Activated CD4-positive, alpha-beta memory T cell treated with anti-CD3 and anti-CD28 coated beads for 36 hours (primary cell): ENCODE measurements around the gene HPCAL1. TPM values are rescaled to one million over a fixed set of nuclear protein-coding genes. Genes with fewer than 3 reads are reported as not detected.

Experiments
- CTCF ChIA-PET: fragments of 350-600 bp; sonication (Branson Sonifier 250); formaldehyde crosslinking; loops from one replicate; lab custom pipeline; 2021; ENCODE audit warnings: antibody characterized with exemption, inconsistent platforms; lab: Charles Lee
- POLR2A ChIA-PET: fragments of 350-600 bp; sonication (Branson Sonifier 250); formaldehyde crosslinking; loops from one replicate; lab custom pipeline; 2021; ENCODE audit warnings: antibody characterized with exemption; lab: Charles Lee
- DNase-seq: peaks from one replicate; pipeline ENCODE4 v3.0.0-alpha.2; 2020
- H3K27ac Mint-ChIP-seq: one replicate; pipeline ENCODE4 v1.8.0; 2021; ENCODE audit warnings: mixed read lengths
- H3K27me3 Mint-ChIP-seq: one replicate; pipeline ENCODE4 v1.8.0; 2021; ENCODE audit warnings: mixed read lengths
- H3K36me3 Mint-ChIP-seq: one replicate; pipeline ENCODE4 v1.8.0; 2021; ENCODE audit warnings: mixed read lengths
- H3K4me1 Mint-ChIP-seq: one replicate; pipeline ENCODE4 v1.8.0; 2021; ENCODE audit warnings: low read depth, mixed read lengths
- H3K4me3 Mint-ChIP-seq: one replicate; pipeline ENCODE4 v1.8.0; 2021; ENCODE audit warnings: mild to moderate bottlenecking, mixed read lengths
- H3K9me3 Mint-ChIP-seq: one replicate; pipeline ENCODE4 v1.8.0; 2021; ENCODE audit warnings: mixed read lengths
- intact Hi-C: fragments of 100-400 bp; cut with micrococcal nuclease; formaldehyde crosslinking; loops from one replicate; pipeline ENCODE4 v1.15.1; 2023
- total RNA-seq, 2 experiments: library from RNA; stranded (reverse); gene quantifications; one replicate each; pipeline ENCODE4 v1.2.3, GENCODE V29; 2021

The HPCAL1 gene
- total RNA-seq, 2 experiments from 2014 or later = 82.2 to 82.6 TPM

GRCh38 chr2:10281891-10282290, 20.8 kb upstream of the HPCAL1 start:
- no peaks in the 10 kb centered on the region for H3K36me3 Mint-ChIP-seq
- ChIA-PET CTCF (no interaction called here), POLR2A (no interaction called here)
- H3K4me1 Mint-ChIP-seq = peaks cover 22% of the 10 kb centered on the region
- H3K27me3 Mint-ChIP-seq = no peaks in the 10 kb centered on the region
- intact Hi-C loops = no loop called here
- no peak for DNase-seq
- H3K9me3 Mint-ChIP-seq = no peaks in the 10 kb centered on the region
- H3K4me3 Mint-ChIP-seq = no peak overlapping the region
- no peak overlapping the region for H3K27ac Mint-ChIP-seq

GRCh38 chr2:10282611-10283105, 20.0 kb upstream of the HPCAL1 start:
- H3K4me3 Mint-ChIP-seq = no peak overlapping the region
- no peak overlapping the region for H3K27ac Mint-ChIP-seq
- H3K4me1 Mint-ChIP-seq = peaks cover 17% of the 10 kb centered on the region
- CTCF ChIA-PET = no interaction called here
- H3K9me3 Mint-ChIP-seq = no peaks in the 10 kb centered on the region
- H3K36me3 Mint-ChIP-seq = no peaks in the 10 kb centered on the region
- intact Hi-C loops = no loop called here
- no peak for DNase-seq
- no peaks in the 10 kb centered on the region for H3K27me3 Mint-ChIP-seq
- POLR2A ChIA-PET = no interaction called here

- no peaks in the 10 kb centered on the region for H3K27me3 Mint-ChIP-seq
- H3K4me1 Mint-ChIP-seq = peaks cover 10% of the 10 kb centered on the region
- ChIA-PET CTCF (interaction anchor here (0.6 to 0.7 kb wide), 2 partner anchors 151 to 297 kb away, joined by 3 read pairs; no protein-coding TSS in a partner anchor), POLR2A (no interaction called here)
- peak; percentile 68 for DNase-seq
- no peaks in the 10 kb centered on the region for H3K9me3 Mint-ChIP-seq
- no peak overlapping the region for H3K4me3 Mint-ChIP-seq
- H3K36me3 Mint-ChIP-seq = no peaks in the 10 kb centered on the region
- intact Hi-C loops = no loop called here
- no peak overlapping the region for H3K27ac Mint-ChIP-seq
Measured at GRCh38 chr2:10283106-10284062, 19.3 kb upstream of the HPCAL1 start.

GRCh38 chr2:10284108-10284870, 18.4 kb upstream of the HPCAL1 start:
- Mint-ChIP-seq H3K27me3 (no peaks in the 10 kb centered on the region), H3K4me1 (peaks cover 7% of the 10 kb centered on the region), H3K36me3 (no peaks in the 10 kb centered on the region), H3K9me3 (no peaks in the 10 kb centered on the region), H3K4me3 (no peak overlapping the region), H3K27ac (no peak overlapping the region)
- DNase-seq = no peak
- POLR2A ChIA-PET = no interaction called here
- CTCF ChIA-PET = interaction anchor here (0.6 to 0.9 kb wide), 3 partner anchors 125 to 298 kb away, joined by 3 to 4 read pairs (median 3); no protein-coding TSS in a partner anchor
- intact Hi-C loops = no loop called here

- no peak for DNase-seq
- no peak overlapping the region for H3K4me3 Mint-ChIP-seq
- ChIA-PET CTCF (interaction anchor here (0.9 kb wide), 1 partner anchor 124 kb away, joined by 4 read pairs; no protein-coding TSS in a partner anchor), POLR2A (no interaction called here)
- peaks cover 7% of the 10 kb centered on the region for H3K4me1 Mint-ChIP-seq
- H3K9me3 Mint-ChIP-seq = no peaks in the 10 kb centered on the region
- H3K36me3 Mint-ChIP-seq = no peaks in the 10 kb centered on the region
- intact Hi-C loops = no loop called here
- H3K27me3 Mint-ChIP-seq = no peaks in the 10 kb centered on the region
- no peak overlapping the region for H3K27ac Mint-ChIP-seq
Measured at GRCh38 chr2:10285191-10285555, 17.5 kb upstream of the HPCAL1 start.

GRCh38 chr2:10285556-10286198, 17.0 kb upstream of the HPCAL1 start:
- CTCF ChIA-PET = interaction anchor here (0.9 kb wide), 1 partner anchor 123 kb away, joined by 4 read pairs; no protein-coding TSS in a partner anchor
- no peaks in the 10 kb centered on the region for H3K27me3 Mint-ChIP-seq
- DNase-seq = no peak
- H3K9me3 Mint-ChIP-seq = no peaks in the 10 kb centered on the region
- no peak overlapping the region for H3K27ac Mint-ChIP-seq
- no peak overlapping the region for H3K4me3 Mint-ChIP-seq
- H3K4me1 Mint-ChIP-seq = peaks cover 7% of the 10 kb centered on the region
- H3K36me3 Mint-ChIP-seq = no peaks in the 10 kb centered on the region
- POLR2A ChIA-PET = no interaction called here
- intact Hi-C loops = no loop called here

- Mint-ChIP-seq H3K4me3 (no peak overlapping the region), H3K9me3 (no peaks in the 10 kb centered on the region), H3K36me3 (no peaks in the 10 kb centered on the region), H3K27me3 (no peaks in the 10 kb centered on the region), H3K4me1 (peaks cover 7% of the 10 kb centered on the region), H3K27ac (no peak overlapping the region)
- no peak for DNase-seq
- intact Hi-C loops = no loop called here
- CTCF ChIA-PET = interaction anchor here (0.9 to 1.1 kb wide), 2 partner anchors 16 to 122 kb away, joined by 3 to 4 read pairs; partner anchors contain the start of gene HPCAL1
- POLR2A ChIA-PET = no interaction called here
Measured at GRCh38 chr2:10286216-10287037, 16.3 kb upstream of the HPCAL1 start.

- Mint-ChIP-seq H3K27me3 (no peaks in the 10 kb centered on the region), H3K4me1 (peaks cover 7% of the 10 kb centered on the region), H3K9me3 (no peaks in the 10 kb centered on the region), H3K4me3 (no peak overlapping the region), H3K36me3 (no peaks in the 10 kb centered on the region), H3K27ac (no peak overlapping the region)
- DNase-seq = no peak
- ChIA-PET POLR2A (no interaction called here), CTCF (no interaction called here)
- intact Hi-C loops = no loop called here
Measured at GRCh38 chr2:10287761-10288160, 14.9 kb upstream of the HPCAL1 start.

- Mint-ChIP-seq H3K27ac (no peak overlapping the region), H3K4me1 (peaks cover under 1% of the 10 kb centered on the region), H3K9me3 (peaks cover under 1% of the 10 kb centered on the region), H3K27me3 (no peaks in the 10 kb centered on the region), H3K4me3 (no peak overlapping the region), H3K36me3 (no peaks in the 10 kb centered on the region)
- CTCF ChIA-PET = no interaction called here
- DNase-seq = no peak
- intact Hi-C loops = no loop called here
- POLR2A ChIA-PET = no interaction called here
Measured at GRCh38 chr2:10288606-10289005, 14.1 kb upstream of the HPCAL1 start.

- CTCF ChIA-PET = no interaction called here
- DNase-seq = no peak
- Mint-ChIP-seq H3K27me3 (no peaks in the 10 kb centered on the region), H3K27ac (no peak overlapping the region), H3K4me1 (no peaks in the 10 kb centered on the region), H3K9me3 (peaks cover 8% of the 10 kb centered on the region), H3K4me3 (no peak overlapping the region), H3K36me3 (no peaks in the 10 kb centered on the region)
- intact Hi-C loops = no loop called here
- POLR2A ChIA-PET = no interaction called here
Measured at GRCh38 chr2:10289352-10289751, 13.4 kb upstream of the HPCAL1 start.

- Mint-ChIP-seq H3K27ac (no peak overlapping the region), H3K4me1 (no peaks in the 10 kb centered on the region), H3K27me3 (no peaks in the 10 kb centered on the region), H3K9me3 (peaks cover 10% of the 10 kb centered on the region), H3K4me3 (no peak overlapping the region), H3K36me3 (no peaks in the 10 kb centered on the region)
- POLR2A ChIA-PET = no interaction called here
- intact Hi-C loops = no loop called here
- no peak for DNase-seq
- CTCF ChIA-PET = no interaction called here
Measured at GRCh38 chr2:10289891-10290290, 12.8 kb upstream of the HPCAL1 start.
